Gastroesophageal sphincter (tissue), 2 donors: ENCODE measurements around the gene FLVCR1.

ENCODE experiments used
- POLR2A ChIP-seq, 2 donors: fragments of 450-650 bp; IDR thresholded peaks; one replicate each; pipeline ENCODE4 v1.6.1; 2017; ENCODE audit warnings: antibody characterized with exemption in 2 of 2, mild to moderate bottlenecking in 2 of 2, moderate library complexity in 1 of 2
- POLR2AphosphoS5 ChIP-seq: sonication (generic); formaldehyde crosslinking; IDR thresholded peaks from one replicate; pipeline ENCODE4 v1.6.1; 2017; ENCODE audit warnings: antibody characterized with exemption

DNA sequence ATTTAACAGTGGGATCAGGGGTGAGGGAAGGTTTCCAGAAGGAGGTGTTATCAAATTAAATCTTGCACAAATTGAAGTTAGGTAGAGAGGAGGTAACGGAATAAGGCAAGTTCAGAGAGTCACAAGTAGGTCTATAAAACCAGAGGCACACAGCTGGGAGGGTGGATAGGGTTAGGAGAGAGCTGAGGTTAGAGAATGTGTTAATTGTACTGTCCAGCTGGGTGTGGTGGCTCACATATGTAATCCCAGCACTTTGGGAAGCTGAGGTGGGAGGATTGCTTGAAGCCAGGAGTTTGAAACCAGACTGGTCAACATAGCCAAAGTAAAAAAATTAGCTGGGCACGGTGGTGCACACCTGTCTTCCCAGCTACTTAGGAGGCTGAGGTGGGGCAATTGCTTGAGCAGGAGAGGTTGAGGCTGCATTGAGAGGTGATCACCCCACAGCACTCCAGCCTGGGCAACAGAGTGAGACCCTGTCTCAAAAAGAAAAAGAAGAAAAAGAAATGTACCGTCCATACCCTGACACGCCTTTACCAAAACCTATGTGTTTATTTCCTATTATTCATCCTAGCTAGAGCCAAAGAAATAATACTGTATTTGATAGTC lies 30.8 kb upstream of the FLVCR1 start:
- no peak for TF ChIP-seq POLR2A (IDR thresholded peaks at IDR 0.05)
- no peak for TF ChIP-seq POLR2AphosphoS5
